ENCODE data around the gene METTL6. TPM values are rescaled to one million over a fixed set of nuclear protein-coding genes. Genes with fewer than 3 reads are reported as not detected.

METTL6 gene
- total and polyA plus RNA-seq, 11 donors = 5.7 to 15.6 (median 10.5) TPM

DNA sequence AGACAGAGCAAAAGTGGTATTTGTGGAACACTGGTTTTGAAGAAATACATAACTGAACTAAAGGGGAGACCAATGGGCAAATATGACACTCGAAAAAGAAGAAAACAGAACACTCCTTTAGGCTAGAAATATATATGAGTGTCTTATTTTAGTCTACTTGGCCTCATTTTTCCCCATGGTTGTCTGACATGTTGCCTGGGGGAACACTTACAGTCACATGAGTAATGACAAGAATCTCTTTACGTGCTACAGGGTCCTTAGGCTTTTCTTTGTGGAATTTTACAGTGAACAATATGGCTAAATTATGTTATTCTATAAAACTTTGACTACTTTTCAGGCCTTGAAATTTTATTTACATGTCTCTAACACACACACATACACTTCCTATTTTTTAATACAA is 17.6 kb downstream of the METTL6 start:
- peaks cover 0 to 9% (median 0%) of the 10 kb centered on the region in 12 donors for H3K4me1 ChIP-seq
- 93 to 99% (median 97%) methylated on average over 2 of the region's 2 CpGs for WGBS, 4 donors

DNA sequence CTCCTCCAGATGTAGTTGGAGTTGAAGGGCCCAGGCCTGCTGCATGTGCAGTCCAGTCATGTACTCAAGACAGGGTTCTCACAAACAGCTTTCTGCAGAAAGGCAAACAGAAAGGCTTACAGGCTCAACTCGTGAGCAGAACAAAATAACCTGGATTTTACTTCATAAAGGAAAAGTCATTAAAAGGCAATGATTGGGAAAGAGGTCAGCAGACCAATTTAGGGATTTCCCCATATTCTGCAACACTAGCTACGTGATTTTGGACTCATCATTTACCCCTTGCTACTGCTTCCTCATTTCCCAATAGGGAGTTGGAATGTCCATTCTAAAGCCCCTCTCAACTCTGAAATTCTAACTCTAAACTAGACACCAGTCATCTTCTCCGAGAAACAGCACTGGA is 18.1 kb downstream of the METTL6 start:
- WGBS, 4 donors = 82 to 91% (median 87%) methylated on average over 3 of the region's 3 CpGs
- TF ChIP-seq POLR2A (IDR thresholded peaks at IDR 0.05) = no peak

More for the DNA sequence above, 17.6 kb downstream of the METTL6 start:
- intact Hi-C loops (cut with DNase I) = loop anchor here in 8 of 10 donors (5.0 to 10.0 kb wide), 7 partner anchors 142 to 485 kb away; partner anchors contain the start of gene CAPN7 (in 1 of the 8)
- no peaks in the 10 kb centered on the region for H3K27me3 ChIP-seq
- DNase-seq (no peak), ATAC-seq (no peak)
- H3K4me3 ChIP-seq = no peak overlapping the region
- TF ChIP-seq CTCF (IDR thresholded peaks at IDR 0.05) = no peak
- no peak for TF ChIP-seq POLR2A (IDR thresholded peaks at IDR 0.05)
- peaks cover 0 to 62% (median 53%) of the 10 kb centered on the region in 9 donors for H3K36me3 ChIP-seq
- no peaks in the 10 kb centered on the region for H3K9me3 ChIP-seq
- no peak overlapping the region for H3K27ac ChIP-seq

DNA sequence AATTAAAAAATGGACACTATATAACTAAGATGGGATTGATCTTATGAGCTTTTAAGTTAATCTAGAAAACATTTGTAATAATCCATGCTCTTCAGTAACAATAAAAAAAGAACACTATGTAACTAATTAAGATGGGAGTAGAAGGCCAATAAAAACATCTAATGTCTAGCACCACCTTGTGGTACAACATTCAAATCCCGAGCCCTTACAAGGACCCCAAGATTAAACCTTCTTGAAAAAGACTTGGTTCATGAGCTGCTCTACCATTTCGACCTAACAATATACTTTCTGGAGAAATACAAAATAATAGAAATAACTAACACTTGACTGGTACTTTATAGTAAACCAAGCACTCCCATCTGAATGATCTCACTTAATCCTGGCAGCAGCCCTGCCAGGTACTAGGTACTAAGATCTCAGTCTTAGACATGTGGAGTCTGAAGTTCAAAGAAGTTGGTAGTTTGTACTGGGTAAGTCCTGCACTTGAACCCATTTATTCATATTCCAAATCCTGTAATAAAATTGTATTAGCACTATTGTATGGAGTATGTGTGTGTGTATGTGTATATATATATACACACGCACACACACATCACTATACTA is 21.8 kb downstream of the METTL6 start:
- Histone ChIP-seq H3K27ac (no peak overlapping the region), H3K4me3 (no peak overlapping the region), H3K4me1 (peaks cover 0 to 18% (median 0%) of the 10 kb centered on the region in 12 donors), H3K9me3 (no peaks in the 10 kb centered on the region), H3K27me3 (no peaks in the 10 kb centered on the region), H3K36me3 (peaks cover 0 to 19% (median 13%) of the 10 kb centered on the region in 9 donors)
- WGBS, 4 donors = 36 to 42% (median 40%) methylated on average over 3 of the region's 3 CpGs
- DNase-seq (no peak), ATAC-seq (peak in 3 of 4 donors; percentile 49 to 77 (median 68))
- intact Hi-C loops (cut with DNase I) = loop anchor here in 9 of 10 donors (1.0 to 10.0 kb wide), 11 partner anchors 137 to 481 kb away; partner anchors contain the start of gene CAPN7 (in 1 of the 9)
- TF ChIP-seq POLR2A (IDR thresholded peaks at IDR 0.05) (no peak), CTCF (IDR thresholded peaks at IDR 0.05) (peak; percentile 49 to 74 (median 64))

More for the DNA sequence above, 18.1 kb downstream of the METTL6 start:
- no peak for ATAC-seq
- no peaks in the 10 kb centered on the region for H3K9me3 ChIP-seq
- H3K4me3 ChIP-seq = no peak overlapping the region
- peaks cover 0 to 56% (median 47%) of the 10 kb centered on the region in 9 donors for H3K36me3 ChIP-seq
- H3K27me3 ChIP-seq = no peaks in the 10 kb centered on the region
- peaks cover 0 to 9% (median 0%) of the 10 kb centered on the region in 12 donors for H3K4me1 ChIP-seq
- intact Hi-C loops (cut with DNase I) = loop anchor here in 8 of 10 donors (5.0 to 10.0 kb wide), 7 partner anchors 142 to 484 kb away; partner anchors contain the start of gene CAPN7 (in 1 of the 8)
- H3K27ac ChIP-seq = no peak overlapping the region
- no peak for DNase-seq

GRCh38 chr3:15404767-15405166 is 22.6 kb downstream of the METTL6 start:
- Histone ChIP-seq H3K9me3 (no peaks in the 10 kb centered on the region), H3K27me3 (no peaks in the 10 kb centered on the region), H3K27ac (peak overlapping the region in 1 of 12 donors; percentile 49), H3K36me3 (peaks cover 0 to 11% (median 5%) of the 10 kb centered on the region in 9 donors), H3K4me3 (no peak overlapping the region), H3K4me1 (peaks cover 0 to 20% (median 0%) of the 10 kb centered on the region in 12 donors)
- 91 to 96% (median 93%) methylated on average over 1 of the region's 1 CpG for WGBS, 4 donors
- intact Hi-C loops (cut with DNase I) = loop anchor here (1.0 to 10.0 kb wide), 11 partner anchors 136 to 480 kb away; partner anchors contain the start of gene CAPN7 (in 1 of the 10)
- DNase-seq (no peak), ATAC-seq (no peak)
- TF ChIP-seq CTCF (IDR thresholded peaks at IDR 0.05) = no peak
- no peak for TF ChIP-seq POLR2A (IDR thresholded peaks at IDR 0.05)

Data from heart left ventricle (tissue), 16 donors.